GM19452 (cell line): ENCODE results near the gene SUV39H1.

Experiments used
- ATAC-seq: cut with Tn5 transposase; IDR thresholded peaks from one replicate; pipeline ENCODE4 v1.9.1; 2021; ENCODE audit not compliant: unreplicated experiment

The SUV39H1 gene

DNA sequence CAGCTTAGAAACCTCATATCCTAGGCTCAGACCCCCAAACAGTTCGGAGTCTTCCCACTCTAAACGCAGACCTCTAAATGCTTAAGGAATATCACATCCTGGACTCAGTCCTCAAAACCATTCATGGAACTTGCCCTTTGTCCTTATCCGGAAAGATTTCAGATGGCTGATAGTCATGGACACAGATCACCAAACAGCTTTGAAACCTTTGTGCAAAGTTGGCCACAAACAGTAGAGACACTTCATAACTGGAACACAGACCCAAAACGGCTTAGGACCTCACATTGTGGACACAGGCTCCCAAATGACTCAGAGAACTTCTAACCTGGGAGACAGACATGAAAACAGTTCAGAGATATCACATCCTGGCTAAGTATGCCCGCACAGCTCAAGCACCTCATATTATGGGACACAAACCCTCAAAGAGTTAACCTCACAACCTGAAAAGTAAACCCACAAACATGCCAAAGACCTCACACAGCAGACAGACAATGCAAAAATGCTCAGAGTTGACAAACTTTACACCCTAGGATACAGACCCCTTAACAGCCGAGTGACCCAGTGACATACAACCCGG, 15.5 kb downstream of the SUV39H1 start:
- no peak for ATAC-seq

DNA sequence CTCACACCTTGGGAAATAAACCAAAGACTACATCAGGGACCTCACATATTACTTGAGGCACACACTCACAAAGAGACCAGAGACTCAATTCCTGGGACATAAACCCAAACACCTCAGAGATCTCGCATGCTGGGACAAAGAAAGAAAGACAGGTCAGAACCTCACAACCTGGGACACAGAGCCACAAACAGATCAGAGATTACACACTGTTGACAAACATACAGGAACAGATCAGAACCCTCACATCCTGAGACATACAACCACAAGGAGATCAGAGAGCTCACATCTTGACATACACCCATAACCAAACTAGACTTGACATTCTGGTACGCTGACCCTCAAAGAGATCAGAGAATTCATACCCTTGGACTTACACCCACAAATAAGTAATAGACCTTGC, 17.3 kb downstream of the SUV39H1 start:
- ATAC-seq = no peak

DNA sequence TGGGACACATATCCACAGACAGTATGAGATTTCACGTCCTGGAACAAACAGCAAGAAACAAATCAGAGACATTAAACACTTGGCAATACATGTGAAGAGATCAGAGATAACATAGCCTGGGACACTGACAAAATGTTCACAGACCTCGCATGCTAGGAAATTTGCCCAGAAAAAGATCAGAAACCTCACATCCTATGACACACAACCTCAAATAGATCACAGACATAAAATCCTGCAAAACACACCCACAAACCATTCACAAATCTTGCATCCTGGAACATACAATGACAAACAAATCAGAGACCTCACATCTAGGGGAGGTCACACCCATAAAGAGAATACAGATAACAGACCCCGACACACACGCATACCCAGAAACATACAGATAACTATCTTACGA, 18.0 kb downstream of the SUV39H1 start:
- no peak for ATAC-seq

DNA sequence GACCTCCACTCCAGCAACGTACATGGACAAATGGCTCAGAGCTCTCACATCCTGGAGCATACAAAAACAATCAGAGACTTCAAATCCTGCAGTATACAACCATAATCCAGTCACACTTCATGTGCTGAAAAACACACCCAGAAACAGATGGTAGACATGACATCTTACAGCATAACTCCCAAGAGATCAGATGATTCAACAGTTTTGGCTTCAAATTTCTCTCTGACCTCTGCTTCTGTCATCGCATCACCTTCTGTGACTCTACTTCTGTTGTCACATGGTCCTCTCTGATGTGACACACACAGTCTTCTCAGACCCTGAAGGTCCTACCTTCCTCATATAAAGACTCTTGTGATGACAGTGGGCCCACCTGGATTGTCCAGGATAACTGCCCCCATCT, 18.5 kb downstream of the SUV39H1 start:
- ATAC-seq = no peak

DNA sequence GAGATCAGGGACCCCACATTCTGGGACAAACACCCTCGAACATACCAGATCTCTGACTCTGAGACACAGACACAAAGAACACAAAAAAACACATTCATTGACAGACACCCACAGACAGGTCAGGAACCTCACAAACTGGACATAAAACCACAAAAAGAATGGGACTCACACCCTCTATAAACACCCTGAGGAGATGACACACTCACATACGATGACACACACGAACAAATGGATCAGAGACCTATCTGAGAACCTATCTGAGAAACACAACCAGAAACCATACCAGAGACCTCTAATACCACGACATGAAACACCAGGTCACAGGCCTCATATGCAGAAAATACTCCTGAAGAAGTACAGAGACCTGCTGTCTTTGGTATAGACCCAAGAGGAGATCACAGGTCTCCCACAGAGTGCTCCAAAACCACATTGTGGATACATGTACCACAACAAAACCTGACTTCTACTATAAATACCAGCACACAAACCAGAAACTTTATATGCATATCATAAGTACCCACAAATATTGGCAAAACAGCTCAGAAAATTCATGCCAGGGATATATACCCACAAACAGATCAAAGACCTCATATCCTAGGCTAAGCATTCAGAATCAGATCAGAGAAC, 19.5 kb downstream of the SUV39H1 start:
- ATAC-seq = no peak

DNA sequence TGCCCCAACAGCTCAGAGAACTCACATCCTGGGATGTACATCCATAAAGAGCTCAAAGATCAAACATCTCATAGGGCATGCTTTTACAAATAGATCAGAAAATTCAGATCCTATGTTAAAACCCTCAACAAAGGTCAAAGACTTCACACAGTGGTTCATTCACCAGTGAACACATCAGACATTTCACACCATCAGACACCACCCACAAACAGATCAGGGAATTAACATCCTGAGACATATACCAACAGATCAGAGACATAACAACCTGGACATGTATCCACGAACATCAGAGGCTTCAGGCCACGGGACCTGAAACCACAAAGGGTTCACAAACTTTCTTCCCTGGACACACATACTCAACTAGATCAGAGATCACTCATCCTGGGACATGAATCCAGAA, 23.4 kb downstream of the SUV39H1 start:
- no peak for ATAC-seq

DNA sequence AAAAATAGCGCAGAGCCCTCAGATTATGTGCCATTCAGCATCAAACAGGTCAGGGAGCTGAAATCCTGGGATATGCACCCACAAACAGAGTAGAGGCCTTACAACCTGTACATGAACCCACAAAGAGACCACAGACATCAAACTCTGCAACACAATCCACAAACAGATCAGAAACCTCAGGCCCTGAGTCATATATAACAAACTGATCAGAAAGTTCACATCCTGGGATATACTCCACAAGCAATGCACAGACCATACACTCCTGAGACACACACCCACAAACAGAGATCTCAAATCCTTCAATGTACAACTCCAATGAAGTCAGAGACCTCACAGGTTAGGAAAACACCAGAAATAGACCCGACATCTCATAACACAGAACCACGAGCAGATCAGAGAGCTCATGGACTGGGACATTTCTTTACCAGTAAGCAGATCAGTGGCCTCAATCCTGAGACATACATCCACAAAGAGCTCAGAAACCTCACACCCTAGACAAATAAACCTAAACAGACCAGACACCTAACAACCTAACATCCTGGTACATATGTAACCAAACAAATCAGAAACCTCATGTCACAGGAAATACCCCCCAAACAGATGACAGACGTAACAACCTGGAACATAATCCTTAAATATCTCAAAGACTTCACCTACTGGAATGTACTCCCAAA, 24.2 kb downstream of the SUV39H1 start:
- no peak for ATAC-seq

DNA sequence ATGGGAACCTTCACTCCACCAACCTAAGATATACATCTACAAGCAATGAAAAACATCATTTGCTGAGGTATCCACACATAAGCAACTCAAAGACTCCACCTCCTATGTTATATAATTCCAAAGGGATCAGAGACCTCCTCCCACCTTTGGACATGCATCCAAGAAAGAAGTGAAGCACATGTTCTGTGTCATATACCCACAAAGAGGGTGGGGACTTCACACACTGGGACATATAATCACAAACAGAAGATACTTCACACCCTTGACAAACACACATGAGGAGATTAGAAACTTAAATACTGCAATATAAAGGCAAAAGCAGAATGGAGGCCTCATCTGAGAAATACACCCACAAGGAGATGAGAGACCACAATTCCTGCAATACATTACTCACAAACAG, 25.4 kb downstream of the SUV39H1 start:
- ATAC-seq = no peak

DNA sequence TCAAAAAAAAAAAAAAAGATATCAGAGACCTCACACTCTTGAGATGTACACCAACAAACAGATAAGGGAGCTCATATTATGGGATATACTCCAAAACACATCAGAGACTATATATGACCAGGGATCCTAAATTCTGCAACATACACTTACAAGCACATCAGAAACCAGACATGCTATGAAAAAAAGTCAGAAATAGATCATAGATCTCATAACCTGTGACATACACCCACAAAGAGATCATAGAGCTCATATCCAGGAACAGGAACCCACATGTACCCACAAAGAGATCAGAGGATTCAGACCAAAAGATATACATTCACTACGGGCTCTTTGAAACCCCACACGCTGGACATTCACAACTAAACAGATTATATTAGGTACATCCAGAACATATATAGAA, 30.1 kb downstream of the SUV39H1 start:
- no peak for ATAC-seq

DNA sequence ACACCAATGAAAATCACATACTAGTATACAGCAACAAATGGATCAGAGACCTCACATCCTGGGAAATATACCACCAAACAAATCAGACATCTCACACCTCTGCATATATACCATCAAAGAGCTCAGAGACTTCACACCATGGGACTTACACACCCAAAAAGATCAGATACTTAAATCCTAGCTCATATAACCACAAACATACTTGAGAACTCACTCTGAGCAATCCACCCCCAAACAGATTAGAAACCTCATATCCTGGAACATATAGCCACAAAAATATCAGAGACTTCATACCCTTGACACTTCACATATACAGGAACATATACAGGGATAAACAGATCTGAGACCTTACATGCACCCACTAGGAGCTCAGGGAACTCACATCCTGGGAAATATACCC, 32.1 kb downstream of the SUV39H1 start:
- no peak for ATAC-seq

DNA sequence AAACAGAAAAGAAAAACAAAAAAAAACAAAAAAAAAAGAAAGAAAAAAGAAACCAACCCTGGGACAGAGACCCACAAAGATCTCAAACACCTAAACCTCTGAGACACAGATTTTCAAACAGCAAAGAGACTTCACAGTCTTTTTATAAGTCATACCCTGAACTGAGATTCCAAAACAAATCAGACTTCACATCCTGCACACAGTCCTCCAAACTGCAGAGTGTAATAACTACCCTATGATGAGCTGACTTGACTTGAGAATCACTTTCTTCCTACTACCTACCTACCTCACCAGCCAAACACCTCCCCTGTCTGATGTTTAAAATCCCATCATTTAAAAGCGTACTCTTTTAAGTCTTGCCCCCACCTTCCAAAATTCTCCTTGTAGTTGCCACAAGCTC, 39.8 kb downstream of the SUV39H1 start:
- no peak for ATAC-seq

DNA sequence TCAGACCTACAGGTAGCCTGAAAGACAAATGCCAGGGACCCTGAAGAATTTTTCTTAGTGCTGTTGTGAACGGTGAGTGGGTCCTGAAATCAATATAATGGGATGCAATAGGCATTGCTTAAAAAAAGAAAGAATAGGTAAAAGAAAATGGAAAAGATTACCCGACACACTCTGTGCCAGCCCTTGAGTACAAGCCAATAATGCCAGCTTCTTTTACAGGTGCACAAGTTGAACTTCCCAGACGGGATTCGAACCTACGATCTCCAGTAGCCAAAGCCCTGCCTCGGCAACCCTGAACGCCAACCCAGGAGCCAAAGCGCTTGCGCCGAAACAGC, 40.3 kb downstream of the SUV39H1 start:
- ATAC-seq = no peak

DNA sequence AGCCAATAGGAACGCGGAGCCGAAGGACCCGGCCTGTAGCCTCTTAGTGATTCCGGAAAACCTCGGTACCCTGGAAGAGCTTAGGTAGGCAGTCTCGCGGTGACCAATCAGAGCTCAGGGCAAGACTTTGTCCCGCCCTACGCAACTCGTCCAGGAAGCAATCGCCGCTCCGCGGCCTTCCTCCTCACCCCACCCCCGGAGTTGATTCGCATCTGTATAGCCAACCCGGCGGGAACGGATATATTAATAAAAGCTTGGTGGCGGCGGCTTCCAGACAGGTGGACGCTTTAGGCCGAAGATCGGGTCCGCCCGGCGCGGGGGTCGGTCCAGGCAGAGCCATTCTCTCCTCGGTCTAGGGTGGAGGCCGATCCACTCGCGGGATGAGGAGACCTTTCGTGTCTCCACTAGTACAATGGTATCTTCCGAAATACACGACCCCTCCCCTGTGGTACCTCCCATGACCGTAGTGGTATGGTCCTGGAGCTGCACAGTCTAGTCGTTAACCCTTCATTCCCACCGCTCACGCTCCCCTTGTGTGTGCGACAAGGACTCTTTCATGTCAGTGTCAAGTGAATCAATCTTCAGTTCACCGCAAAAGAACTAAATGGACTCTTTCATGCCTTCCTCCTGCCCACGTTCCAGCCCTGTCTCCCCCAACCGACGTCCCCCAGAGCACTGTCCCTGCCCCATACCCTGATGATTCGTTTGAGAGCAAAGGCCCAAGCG, 40.8 kb downstream of the SUV39H1 start:
- ATAC-seq = peak; percentile 95

DNA sequence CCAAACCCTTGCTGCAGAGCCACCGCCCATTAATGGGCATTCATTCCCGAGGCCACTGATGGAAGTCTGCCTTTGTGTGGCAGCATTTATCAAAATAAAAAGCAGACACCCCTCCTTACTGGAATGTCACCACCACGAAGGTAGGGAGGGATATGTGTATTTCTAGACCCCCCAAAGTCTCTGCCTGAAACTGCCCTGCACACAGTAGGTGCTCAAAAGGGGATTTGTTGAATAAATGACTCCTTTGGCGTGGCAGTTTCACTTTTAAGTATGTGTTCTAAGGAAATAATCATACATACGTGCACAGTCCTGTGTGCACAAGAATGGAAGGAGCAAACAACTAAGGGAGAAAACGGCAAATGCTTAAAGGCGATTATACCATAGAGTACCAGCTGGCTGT, 41.4 kb downstream of the SUV39H1 start:
- no peak for ATAC-seq

DNA sequence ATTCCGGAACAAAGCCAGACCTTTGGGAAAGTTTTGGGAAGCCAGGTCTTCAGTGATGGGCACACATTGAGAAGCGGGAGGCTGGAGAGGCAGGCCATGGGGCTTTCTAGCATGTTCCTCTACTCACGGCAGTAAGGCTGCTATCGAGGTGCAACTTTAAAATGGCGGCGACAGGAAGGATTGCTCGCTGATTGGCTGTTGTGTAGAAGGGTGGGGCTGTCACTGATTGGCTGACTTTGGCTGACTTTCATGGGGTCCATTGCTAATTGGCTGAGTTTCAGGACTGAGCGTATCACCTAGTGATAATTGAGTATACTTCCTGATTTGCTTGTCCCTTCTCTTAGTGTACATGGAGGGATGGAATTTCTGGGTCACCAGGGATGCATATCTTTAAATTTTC, 45.3 kb downstream of the SUV39H1 start:
- ATAC-seq = no peak

DNA sequence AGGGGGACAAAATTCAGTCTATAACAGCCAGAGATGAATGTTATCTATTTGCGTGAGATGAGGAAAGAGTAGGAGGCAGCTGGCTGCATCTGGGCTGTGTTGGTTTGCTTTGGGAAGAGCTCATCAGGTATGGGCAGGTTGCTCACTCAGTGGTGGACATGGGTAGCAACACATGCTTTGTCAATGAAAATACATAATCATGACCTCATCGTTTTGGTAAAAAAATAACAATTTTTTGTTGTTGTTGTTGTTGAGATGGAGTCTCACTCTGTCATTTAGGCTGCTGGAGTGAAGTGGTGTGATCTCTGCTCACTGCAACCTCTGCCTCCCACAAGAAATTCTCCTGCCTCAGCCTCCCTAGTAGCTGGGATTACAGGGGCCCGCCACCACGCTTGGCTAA, 48.7 kb downstream of the SUV39H1 start:
- ATAC-seq = no peak

DNA sequence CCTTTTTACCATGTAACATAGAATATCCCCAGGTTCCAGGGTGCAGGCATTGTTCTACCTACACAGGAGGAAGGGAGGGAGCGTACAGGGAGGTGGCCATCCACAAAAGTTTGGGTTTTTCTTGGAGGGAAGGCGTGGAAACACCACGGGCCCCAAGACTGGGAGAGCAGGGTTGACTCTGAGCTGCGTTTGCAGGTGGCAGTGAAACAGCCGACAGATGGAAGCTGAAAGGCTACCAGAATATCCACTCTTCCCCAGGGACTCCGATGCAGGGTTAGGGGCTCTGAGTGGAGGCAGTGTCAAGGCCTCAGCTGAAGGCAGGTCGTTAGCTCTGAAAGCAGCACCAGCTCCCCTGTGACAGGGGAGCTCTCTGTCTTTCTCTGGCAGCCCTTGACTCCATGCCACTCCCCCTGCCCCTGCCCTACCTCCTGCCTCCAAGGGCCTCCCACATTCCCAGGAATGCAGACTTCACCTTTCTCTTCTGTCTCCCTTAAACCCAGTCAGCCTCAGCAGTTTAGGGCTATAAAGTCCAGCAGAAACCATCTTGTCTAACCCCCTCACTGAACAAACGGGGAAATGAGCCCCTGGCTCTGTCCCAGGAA, 51.0 kb downstream of the SUV39H1 start:
- no peak for ATAC-seq

DNA sequence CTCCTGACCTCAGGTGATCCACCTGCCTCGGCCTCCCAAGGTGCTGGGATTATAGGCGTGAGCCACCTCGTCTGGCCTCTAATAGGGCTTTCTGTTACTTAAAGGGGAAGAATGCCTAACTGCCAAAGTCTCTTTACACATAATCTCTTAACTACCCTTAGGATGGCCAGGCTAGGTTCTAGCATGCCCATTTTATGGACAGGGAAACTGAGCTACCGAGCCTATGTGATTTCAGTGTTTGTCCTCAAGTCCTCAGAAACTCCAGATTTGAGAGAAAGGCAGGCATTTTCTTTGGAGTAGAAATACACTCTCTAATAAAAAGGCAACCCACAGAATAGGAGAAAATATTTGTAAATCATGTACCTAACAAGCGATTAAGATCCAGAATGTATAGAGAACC, 52.6 kb downstream of the SUV39H1 start:
- ATAC-seq = no peak

DNA sequence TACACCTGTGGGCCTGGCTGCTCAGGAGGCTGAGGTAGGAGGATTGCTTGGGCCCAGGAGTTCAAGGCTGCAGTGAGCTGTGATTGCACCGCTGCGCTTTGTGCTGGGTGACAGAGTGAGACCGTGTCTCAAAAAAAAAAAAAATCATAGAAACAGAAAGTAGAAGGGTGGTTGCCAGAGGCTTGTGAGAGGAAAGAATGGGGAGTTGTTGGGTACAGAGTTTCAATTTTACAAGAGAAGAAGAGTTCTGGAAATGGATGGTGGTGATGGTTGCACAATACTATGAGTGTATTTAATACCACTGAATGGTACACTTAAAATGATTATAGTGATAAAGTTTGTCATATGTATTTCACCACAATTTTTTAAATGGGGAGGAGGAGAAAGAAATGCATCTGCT, 54.8 kb downstream of the SUV39H1 start:
- ATAC-seq = no peak

DNA sequence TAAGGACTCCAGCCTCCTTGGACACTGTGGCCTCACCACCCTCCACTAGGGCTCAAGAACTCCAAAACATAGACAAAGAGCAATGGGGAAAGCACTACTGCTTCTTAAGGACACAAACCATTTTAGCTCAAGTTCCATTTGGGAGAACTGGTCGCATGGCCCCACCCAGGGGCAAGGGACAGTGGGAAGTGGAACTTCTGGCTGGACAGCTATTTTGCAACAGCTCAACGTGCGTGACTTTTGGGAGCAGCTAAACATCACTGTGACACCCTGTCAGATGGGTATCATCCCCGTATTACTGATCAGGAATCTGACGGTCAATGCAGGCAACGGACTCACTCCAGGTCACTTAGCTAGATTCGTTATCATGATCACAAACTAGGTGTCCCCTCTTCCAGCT, 56.0 kb downstream of the SUV39H1 start:
- no peak for ATAC-seq

DNA sequence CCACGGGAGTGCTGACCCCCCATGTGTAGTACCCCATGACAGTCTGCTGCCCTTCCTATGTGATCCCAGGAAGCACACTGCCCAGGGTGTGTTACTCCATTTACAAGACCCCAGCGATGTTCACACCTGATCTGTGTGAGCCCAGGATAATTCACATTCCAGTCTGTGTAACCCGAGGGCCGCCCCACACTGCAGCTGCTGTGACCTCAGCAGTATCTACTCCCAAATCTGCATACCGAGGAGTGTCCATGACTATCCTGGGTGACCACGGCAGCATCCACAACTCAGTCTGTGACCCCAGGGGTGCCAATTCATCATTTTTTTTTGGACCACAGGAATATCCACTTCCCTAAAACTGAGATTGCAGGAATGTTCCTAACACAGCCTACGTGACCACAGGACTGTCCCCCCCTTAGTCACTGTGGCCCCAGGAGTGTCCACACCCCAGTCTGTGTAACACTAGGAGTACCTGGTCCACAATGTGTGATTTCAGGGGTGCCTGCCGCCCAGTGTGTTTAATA, 57.2 kb downstream of the SUV39H1 start:
- ATAC-seq = no peak

DNA sequence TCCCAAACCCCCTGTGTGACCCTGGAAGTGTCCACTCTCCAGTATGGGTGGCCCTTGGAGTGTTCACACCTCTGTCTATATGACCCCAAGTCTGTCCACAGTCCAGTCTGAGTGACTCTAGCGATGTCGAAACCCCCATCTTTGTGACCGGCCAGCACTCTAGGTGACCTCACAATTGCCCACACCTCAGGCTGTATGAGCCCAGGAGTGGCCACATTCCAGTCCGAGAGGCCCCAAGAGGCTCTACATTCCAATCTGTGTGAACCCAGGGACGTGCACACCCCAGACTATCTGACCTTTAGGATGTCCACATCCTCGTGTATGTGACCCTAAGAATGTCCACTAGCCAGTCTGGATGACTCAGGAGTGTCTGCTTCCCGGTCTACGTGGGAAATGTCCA, 57.7 kb downstream of the SUV39H1 start:
- no peak for ATAC-seq
